H1 (cell line): ENCODE results near the gene FOXN3. TPM values are rescaled to one million over a fixed set of nuclear protein-coding genes. Genes with fewer than 3 reads are reported as not detected.

Source experiments
- CTCF ChIA-PET: fragments of 300-600 bp; sonication (Branson Sonifier 250); formaldehyde crosslinking; loops from one replicate; lab custom pipeline; 2021; ENCODE audit not compliant: partially characterized antibody; lab: Charles Lee
- POLR2A ChIA-PET: fragments of 300-600 bp; sonication (Branson Sonifier 250); formaldehyde crosslinking; loops from one replicate; lab custom pipeline; 2021; ENCODE audit warnings: inconsistent platforms; ENCODE audit not compliant: partially characterized antibody; lab: Charles Lee
- DNase-seq, 2 experiments: peaks; one replicate each; pipeline versions ENCODE4 v3.0.0 to v3.0.0-alpha.2; 2010 to 2022; ENCODE audit warnings: low spot score in 2 of 2, low read depth in 1 of 2, mixed read lengths in 1 of 2
- FAIRE-seq: peaks from 2 replicates; lab custom pipeline; 2011; peaks lifted over from hg19 to GRCh38; lab: Jason Lieb, UNC
- H2AFZ ChIP-seq: 2 replicates; pipeline ENCODE4 v1.8.1; 2012; ENCODE audit warnings: low read length, inconsistent platforms
- H2AK5ac ChIP-seq: 2 replicates; pipeline ENCODE4 v1.6.1; 2013; ENCODE audit warnings: low read depth, low read length
- H2BK120ac ChIP-seq: replicated peaks from 2 replicates; pipeline ENCODE3; 2013; ENCODE audit warnings: low read depth, low read length, inconsistent platforms
- H2BK12ac ChIP-seq: 2 replicates; pipeline ENCODE4 v1.6.1; 2013; ENCODE audit warnings: low read depth, low read length
- H2BK15ac ChIP-seq: 2 replicates; pipeline ENCODE4 v1.6.1; 2013; ENCODE audit warnings: low read length
- H2BK20ac ChIP-seq: 2 replicates; pipeline ENCODE4 v1.6.1; 2013; ENCODE audit warnings: low read length
- H2BK5ac ChIP-seq: 2 replicates; pipeline ENCODE4 v1.6.1; 2013; ENCODE audit warnings: low read depth, low read length
- H3K14ac ChIP-seq: 2 replicates; pipeline ENCODE4 v1.6.1; 2013; ENCODE audit warnings: inconsistent platforms; ENCODE audit not compliant: insufficient read length
- H3K18ac ChIP-seq: 2 replicates; pipeline ENCODE4 v1.6.1; 2013; ENCODE audit warnings: low read length; ENCODE audit errors: extremely low read depth
- H3K23ac ChIP-seq: 2 replicates; pipeline ENCODE4 v1.6.1; 2013; ENCODE audit warnings: inconsistent platforms; ENCODE audit not compliant: insufficient read length
- H3K23me2 ChIP-seq: 2 replicates; pipeline ENCODE4 v1.6.1; 2013; ENCODE audit warnings: low read depth, low read length
- H3K27ac ChIP-seq: 2 replicates; pipeline ENCODE4 v1.6.1; 2011; ENCODE audit warnings: low read depth, low read length, inconsistent platforms
- H3K27me3 ChIP-seq, 4 experiments: replicated peaks in 1 of 4; 1 replicate in 1 of 4; 2 replicates in 3 of 4; pipeline versions ENCODE4 v1.6.1 to v1.8.1; 2011 to 2013; ENCODE audit warnings: low read length in 3 of 4, mild to moderate bottlenecking in 3 of 4, inconsistent platforms in 2 of 4, mixed read lengths in 2 of 4, moderate library complexity in 1 of 4; ENCODE audit not compliant: control insufficient read depth in 3 of 4, insufficient read depth in 3 of 4; ENCODE audit errors: extremely low read depth in 1 of 4
- H3K36me3 ChIP-seq, 4 experiments: 2 replicates each; pipeline versions ENCODE4 v1.6.1 to v1.8.1; 2011 to 2013; ENCODE audit warnings: mild to moderate bottlenecking in 4 of 4, low read length in 3 of 4, moderate library complexity in 2 of 4, control low read depth in 1 of 4, inconsistent platforms in 1 of 4; ENCODE audit not compliant: insufficient read depth in 4 of 4, control insufficient read depth in 2 of 4
- H3K4ac ChIP-seq: replicated peaks from 2 replicates; pipeline ENCODE3; 2013; ENCODE audit warnings: low read length, low read depth, mixed read lengths, inconsistent platforms; ENCODE audit not compliant: insufficient read length
- H3K4me1 ChIP-seq, 4 experiments: replicated peaks in 1 of 4; 1 replicate in 1 of 4; 2 replicates in 3 of 4; pipeline versions ENCODE4 v1.6.1 to v1.8.1; 2011 to 2013; ENCODE audit warnings: low read length in 3 of 4, inconsistent platforms in 2 of 4, mixed read lengths in 1 of 4; ENCODE audit not compliant: insufficient read depth in 4 of 4, control insufficient read depth in 3 of 4
- H3K4me2 ChIP-seq, 2 experiments: 2 replicates each; pipeline versions ENCODE4 v1.6.1 to v1.8.1; 2011 to 2013; ENCODE audit warnings: low read depth in 2 of 2, low read length in 2 of 2, control low read depth in 1 of 2, inconsistent platforms in 1 of 2, mild to moderate bottlenecking in 1 of 2; ENCODE audit not compliant: insufficient read depth in 1 of 2
- H3K4me3 ChIP-seq, 4 experiments: fragments of 200-600, 300-600 bp in 1 of 4; sonication (generic), shearing (Covaris generic), sonication (Bioruptor Twin) in 1 of 4; 2 replicates each; pipeline versions ENCODE4 v1.5.1 to v1.8.1; 2011 to 2016; ENCODE audit warnings: low read length in 4 of 4, low read depth in 3 of 4, control low read depth in 2 of 4, inconsistent platforms in 2 of 4, mild to moderate bottlenecking in 2 of 4, mixed read lengths in 1 of 4, moderate library complexity in 1 of 4; ENCODE audit not compliant: insufficient read depth in 2 of 4; ENCODE audit errors: extremely low read depth in 1 of 4
- H3K56ac ChIP-seq: replicated peaks from 2 replicates; pipeline ENCODE3; 2013; ENCODE audit warnings: low read depth, mild to moderate bottlenecking, mixed read lengths, low read length, inconsistent platforms; ENCODE audit not compliant: insufficient read length
- H3K79me1 ChIP-seq: 2 replicates; pipeline ENCODE4 v1.6.1; 2013; ENCODE audit warnings: low read depth, low read length, control low read depth
- H3K79me2 ChIP-seq, 2 experiments: 2 replicates each; pipeline versions ENCODE4 v1.6.1 to v1.8.1; 2012 to 2013; ENCODE audit warnings: low read length in 2 of 2, mild to moderate bottlenecking in 2 of 2, inconsistent platforms in 1 of 2; ENCODE audit not compliant: insufficient read depth in 2 of 2, control insufficient read depth in 1 of 2
- H3K9ac ChIP-seq, 4 experiments: replicated peaks in 1 of 4; 1 replicate in 1 of 4; 2 replicates in 3 of 4; pipeline versions ENCODE4 v1.6.1 to v1.8.1; 2011 to 2013; ENCODE audit warnings: low read depth in 3 of 4, low read length in 3 of 4, control low read depth in 2 of 4, mild to moderate bottlenecking in 2 of 4, moderate library complexity in 2 of 4, inconsistent platforms in 1 of 4; ENCODE audit errors: extremely low read depth in 1 of 4
- H3K9me3 ChIP-seq, 2 experiments: 2 replicates each; pipeline versions ENCODE4 v1.6.1 to v1.8.1; 2012 to 2013; ENCODE audit warnings: mild to moderate bottlenecking in 2 of 2, moderate library complexity in 2 of 2, control low read depth in 1 of 2, inconsistent platforms in 1 of 2, low read depth in 1 of 2, low read length in 1 of 2, mixed read lengths in 1 of 2; ENCODE audit not compliant: insufficient read depth in 2 of 2
- H4K20me1 ChIP-seq, 2 experiments: replicated peaks in 1 of 2; 2 replicates each; pipeline versions ENCODE3 to v1.8.1; 2011 to 2013; ENCODE audit warnings: inconsistent platforms in 2 of 2, low read length in 2 of 2, mild to moderate bottlenecking in 1 of 2; ENCODE audit not compliant: insufficient read depth in 2 of 2, control insufficient read depth in 1 of 2
- H4K5ac ChIP-seq: 2 replicates; pipeline ENCODE4 v1.6.1; 2013; ENCODE audit warnings: low read length, low read depth, mixed read lengths, inconsistent platforms; ENCODE audit not compliant: insufficient read length
- H4K8ac ChIP-seq: 2 replicates; pipeline ENCODE4 v1.8.0; 2013; ENCODE audit warnings: mild to moderate bottlenecking, moderate library complexity, low read length, inconsistent platforms; ENCODE audit not compliant: insufficient read depth; ENCODE audit errors: extremely low read depth
- H4K91ac ChIP-seq: replicated peaks from 2 replicates; pipeline ENCODE3; 2013; ENCODE audit warnings: low read length, mixed read lengths, inconsistent platforms; ENCODE audit not compliant: insufficient read length
- KDM1A ChIP-seq: fragments of 200-600, 300-600 bp; sonication (generic); IDR thresholded peaks from 2 replicates; pipeline ENCODE4 v1.7.1; 2016; ENCODE audit warnings: mild to moderate bottlenecking, low read length, borderline replicate concordance
- RAD21 ChIP-seq, 2 experiments: IDR thresholded peaks in 1 of 2; conservative IDR thresholded peaks in 1 of 2; 2 replicates each; pipeline ENCODE4 v1.6.1; 2011; ENCODE audit warnings: low read depth in 2 of 2, low read length in 2 of 2, improper control_type of control experiment in 1 of 2, inconsistent platforms in 1 of 2, mild to moderate bottlenecking in 1 of 2, moderate library complexity in 1 of 2
- TBP ChIP-seq: IDR thresholded peaks from 2 replicates; pipeline ENCODE4 v1.6.1; 2011; ENCODE audit warnings: low read depth, low read length, improper control_type of control experiment
- USF2 ChIP-seq: IDR thresholded peaks from 2 replicates; pipeline ENCODE4 v1.6.1; 2011; ENCODE audit warnings: low read length, improper control_type of control experiment
- WGBS, 2 experiments: shearing (Covaris generic) in 1 of 2; methylation state at CpG; one replicate each; pipeline versions ENCODE4 v1.1.6 to v1.1.7; 2013 to 2015; ENCODE audit warnings: low lambda C conversion rate in 2 of 2, mixed read lengths in 2 of 2, inconsistent platforms in 1 of 2, low coverage in 1 of 2, missing lambda C conversion rate in 1 of 2; ENCODE audit not compliant: insufficient replicate concordance in 2 of 2, insufficient coverage in 1 of 2, insufficient read length in 1 of 2; ENCODE audit errors: extremely low coverage in 1 of 2, missing lambda C conversion rate in 1 of 2; 5-methylcytosine and 5-hydroxymethylcytosine counted together
- polyA plus RNA-seq, 7 experiments: library from polyadenylated mRNA; depleted of rRNA in 3 of 7; stranded (reverse) in 5 of 7; unstranded in 2 of 7; fragments of >200 nt in 5 of 7; fragments of 200-250 nt in 2 of 7; gene quantifications; 1 replicate in 5 of 7; 2 replicates in 1 of 7; 4 replicates in 1 of 7; pipeline versions ENCODE4 v1.2.1 to v1.2.3, GENCODE V29; 2011 to 2013; ENCODE audit warnings: missing spikeins in 2 of 7, mixed read lengths in 2 of 7
- total RNA-seq: library from RNA; stranded (reverse); fragmentation: NEBNext Ultra II Directional; extraction: Animal tissue kit (Norgen Biotek cat#: 25700); gene quantifications from 2 replicates; pipeline ENCODE4 v1.2.1, GENCODE V29; 2021
- TF ChIP-seq, protein P1 (sequence below), 3 experiments: IDR thresholded peaks; 1 replicate in 2 of 3; 2 replicates in 1 of 3; pipeline versions ENCODE4 v1.5.1 to v1.6.1; 2011; ENCODE audit warnings: low read length in 3 of 3, mild to moderate bottlenecking in 3 of 3, inconsistent platforms in 2 of 3, low read depth in 1 of 3, moderate library complexity in 1 of 3; ENCODE audit not compliant: insufficient read depth in 1 of 3; ENCODE audit errors: control extremely low read depth in 1 of 3

The FOXN3 gene
- total and polyA plus RNA-seq, 2 of the 8 experiments (the other 6 are each of a cell fraction or from before 2014, with no cell fraction given), result 52.6 to 178 TPM

GRCh38 chr14:89237921-89238529 lies 179.0 kb downstream of the FOXN3 start:
- peaks cover 0 to 80% of the 10 kb centered on the region in 2 experiments; a peak in 2 of 4 replicates for H3K79me2 ChIP-seq
- H4K20me1 ChIP-seq, result peaks cover 0 to 9% of the 10 kb centered on the region in 2 experiments
- ChIA-PET CTCF (interaction anchor here (0.6 to 4.2 kb wide), 22 partner anchors 10 to 410 kb away, joined by 3 to 18 read pairs (median 4); no protein-coding TSS in a partner anchor), POLR2A (no interaction called here)
- H2AFZ ChIP-seq, result no peak overlapping the region
- H3K56ac ChIP-seq, result no peak overlapping the region
- no peak overlapping the region for H2BK5ac ChIP-seq
- H2BK15ac ChIP-seq, result no peak overlapping the region
- peak; percentile 13 for FAIRE-seq
- H3K9ac ChIP-seq, result no peak overlapping the region
- no peak overlapping the region for H3K4me2 ChIP-seq
- H4K91ac ChIP-seq, result no peak overlapping the region
- H3K4me3 ChIP-seq, result no peak overlapping the region
- peaks cover 11% of the 10 kb centered on the region; the same call in 1 of the 2 replicates for H3K79me1 ChIP-seq
- H3K14ac ChIP-seq, result no peak overlapping the region
- no peak overlapping the region for H4K8ac ChIP-seq
- no peaks in the 10 kb centered on the region for H3K27me3 ChIP-seq
- H2BK120ac ChIP-seq, result no peak overlapping the region
- H2BK20ac ChIP-seq, result no peak overlapping the region
- H2BK12ac ChIP-seq, result no peak overlapping the region
- no peak overlapping the region for H4K5ac ChIP-seq
- H3K36me3 ChIP-seq, result peaks cover 0 to 9% (median 3%) of the 10 kb centered on the region in 4 experiments; a peak in 3 of 8 replicates
- TF ChIP-seq USF2 (peak; percentile 80), TBP (no peak), KDM1A (peak; percentile 29; the same call in 1 of the 2 replicates), RAD21 (IDR thresholded peaks at IDR 0.05 in 1 of 2, conservative IDR thresholded peaks at IDR 0.05 in 1 of 2; ENCODE audit: low read depth in 2 of 2, low read length in 2 of 2) (peak; percentile 44 to 49)
- TF ChIP-seq, protein P1, sequence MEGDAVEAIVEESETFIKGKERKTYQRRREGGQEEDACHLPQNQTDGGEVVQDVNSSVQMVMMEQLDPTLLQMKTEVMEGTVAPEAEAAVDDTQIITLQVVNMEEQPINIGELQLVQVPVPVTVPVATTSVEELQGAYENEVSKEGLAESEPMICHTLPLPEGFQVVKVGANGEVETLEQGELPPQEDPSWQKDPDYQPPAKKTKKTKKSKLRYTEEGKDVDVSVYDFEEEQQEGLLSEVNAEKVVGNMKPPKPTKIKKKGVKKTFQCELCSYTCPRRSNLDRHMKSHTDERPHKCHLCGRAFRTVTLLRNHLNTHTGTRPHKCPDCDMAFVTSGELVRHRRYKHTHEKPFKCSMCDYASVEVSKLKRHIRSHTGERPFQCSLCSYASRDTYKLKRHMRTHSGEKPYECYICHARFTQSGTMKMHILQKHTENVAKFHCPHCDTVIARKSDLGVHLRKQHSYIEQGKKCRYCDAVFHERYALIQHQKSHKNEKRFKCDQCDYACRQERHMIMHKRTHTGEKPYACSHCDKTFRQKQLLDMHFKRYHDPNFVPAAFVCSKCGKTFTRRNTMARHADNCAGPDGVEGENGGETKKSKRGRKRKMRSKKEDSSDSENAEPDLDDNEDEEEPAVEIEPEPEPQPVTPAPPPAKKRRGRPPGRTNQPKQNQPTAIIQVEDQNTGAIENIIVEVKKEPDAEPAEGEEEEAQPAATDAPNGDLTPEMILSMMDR (IDR thresholded peaks at IDR 0.05; ENCODE audit: control extremely low read depth in 1 of 3, insufficient read depth in 1 of 3, low read depth in 1 of 3, low read length in 3 of 3), result peak in 1 of 3 experiments; percentile 56; a peak in 2 of 4 replicates
- TF ChIP-seq, all 59 proteins: peak for 4
- 72% methylated on average over 7 of the region's 7 CpGs; no CpG with 5 or more reads in 1 of the 2 experiments for WGBS, 2 experiments
- Histone ChIP-seq H3K9me3 (peaks cover 0 to 4% of the 10 kb centered on the region in 2 experiments; a peak in 1 of 4 replicates), H3K18ac (no peak overlapping the region), H3K4ac (no peak overlapping the region), H3K27ac (no peak overlapping the region), H3K4me1 (peaks cover 0 to 5% (median 1%) of the 10 kb centered on the region in 4 experiments; a peak in 2 of 7 replicates), H2AK5ac (no peak overlapping the region), H3K23me2 (no peaks in the 10 kb centered on the region), H3K23ac (no peak overlapping the region)
- DNase-seq, result no peak
